GM19468 (cell line): ENCODE results near the gene FOXP4.
A peak's percentile ranks its signal among the peaks of the same experiment; 100 is the strongest.

Source experiments
- ATAC-seq: cut with Tn5 transposase; IDR thresholded peaks from one replicate; pipeline ENCODE4 v1.9.1; 2021; ENCODE audit warnings: mild to moderate bottlenecking, moderate library complexity, moderate number of reproducible peaks; ENCODE audit not compliant: unreplicated experiment; ENCODE audit errors: extremely low read depth

FOXP4 gene

DNA sequence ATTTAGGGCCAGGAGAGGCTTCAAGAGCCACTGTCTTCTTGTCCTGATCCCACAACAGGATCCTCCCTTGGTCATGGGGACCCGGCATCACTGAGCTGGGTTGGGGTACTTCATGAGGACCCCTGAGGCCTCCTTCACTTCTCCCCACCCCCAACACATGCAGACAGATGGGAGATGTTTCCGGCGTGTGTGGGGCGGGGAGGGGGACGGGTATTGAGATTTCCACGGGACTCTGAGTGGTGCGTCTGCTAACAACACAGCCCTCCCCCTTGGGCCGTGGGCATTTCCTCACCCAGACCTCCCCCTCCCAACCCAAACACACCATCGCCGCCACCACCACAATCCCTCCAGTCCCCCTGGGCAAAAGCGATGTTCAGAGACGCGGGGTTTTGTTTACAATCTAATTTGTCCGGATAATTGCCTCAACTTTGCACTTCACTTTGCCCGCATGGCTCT, 906 bp upstream of the FOXP4 start:
- ATAC-seq = no peak

- no peak for ATAC-seq
These were observed 289 bp downstream of the FOXP4 start for GRCh38 chr6:41546475-41546865.

DNA sequence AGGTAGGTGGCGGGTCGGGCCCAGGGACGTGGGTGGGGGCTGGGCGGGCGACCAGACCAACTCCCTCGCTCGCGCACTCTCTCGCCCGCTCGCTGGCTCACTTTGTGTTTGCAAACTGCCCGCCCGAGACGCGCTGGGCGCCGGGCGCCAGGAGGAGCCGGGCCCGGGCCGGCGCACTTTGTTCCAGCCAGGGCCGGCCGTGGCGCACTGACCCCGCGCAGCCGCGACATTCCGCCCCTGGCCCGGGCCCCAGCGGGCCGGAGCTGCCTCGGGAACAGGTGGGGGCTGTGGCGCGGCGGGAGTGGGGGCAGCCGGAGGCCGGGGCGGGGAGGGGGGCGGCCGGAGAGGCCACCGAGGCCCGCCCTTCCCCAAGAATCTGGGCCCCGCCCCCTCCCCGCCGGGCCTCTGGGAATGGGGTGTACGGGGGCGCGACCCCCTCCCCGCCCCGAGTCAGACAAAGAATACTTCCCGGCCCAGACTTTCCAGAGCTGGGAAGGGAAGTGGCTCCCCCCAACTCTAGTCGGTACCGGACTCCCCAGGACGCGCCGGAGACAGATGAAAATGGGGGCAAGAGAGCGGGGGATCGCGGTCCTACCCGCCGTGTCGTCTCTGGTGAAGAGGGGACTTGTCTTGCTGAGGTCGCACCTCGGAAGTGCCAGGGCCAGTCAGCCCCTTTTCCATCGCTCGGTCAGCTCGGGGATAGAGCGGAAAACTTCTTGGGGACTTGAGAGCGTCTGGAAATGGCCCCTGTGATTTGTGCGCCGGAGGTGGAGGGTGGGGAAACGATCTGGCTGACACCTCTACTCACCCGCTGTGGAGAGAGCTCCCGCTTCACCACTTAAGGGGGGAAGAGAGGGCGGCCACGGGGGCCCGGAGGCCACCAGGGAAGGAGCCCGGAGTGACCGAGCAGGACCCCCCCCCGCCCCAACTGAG, 951 bp downstream of the FOXP4 start:
- peak; percentile 11 for ATAC-seq

DNA sequence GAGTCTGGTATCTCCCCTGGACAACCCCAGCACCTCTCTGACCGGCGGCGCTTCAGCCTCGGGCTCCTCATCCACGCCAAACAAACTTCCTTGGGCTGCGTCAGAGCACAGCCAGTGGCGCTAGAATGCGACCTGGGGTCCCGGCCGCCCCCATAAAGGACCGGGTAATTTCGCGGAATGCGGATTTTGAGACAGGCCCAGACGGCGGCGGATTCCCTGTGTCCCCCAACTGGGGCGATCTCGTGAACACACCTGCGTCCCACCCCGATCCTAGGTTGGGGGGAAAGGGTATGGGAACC, 1.6 kb downstream of the FOXP4 start:
- no peak for ATAC-seq

DNA sequence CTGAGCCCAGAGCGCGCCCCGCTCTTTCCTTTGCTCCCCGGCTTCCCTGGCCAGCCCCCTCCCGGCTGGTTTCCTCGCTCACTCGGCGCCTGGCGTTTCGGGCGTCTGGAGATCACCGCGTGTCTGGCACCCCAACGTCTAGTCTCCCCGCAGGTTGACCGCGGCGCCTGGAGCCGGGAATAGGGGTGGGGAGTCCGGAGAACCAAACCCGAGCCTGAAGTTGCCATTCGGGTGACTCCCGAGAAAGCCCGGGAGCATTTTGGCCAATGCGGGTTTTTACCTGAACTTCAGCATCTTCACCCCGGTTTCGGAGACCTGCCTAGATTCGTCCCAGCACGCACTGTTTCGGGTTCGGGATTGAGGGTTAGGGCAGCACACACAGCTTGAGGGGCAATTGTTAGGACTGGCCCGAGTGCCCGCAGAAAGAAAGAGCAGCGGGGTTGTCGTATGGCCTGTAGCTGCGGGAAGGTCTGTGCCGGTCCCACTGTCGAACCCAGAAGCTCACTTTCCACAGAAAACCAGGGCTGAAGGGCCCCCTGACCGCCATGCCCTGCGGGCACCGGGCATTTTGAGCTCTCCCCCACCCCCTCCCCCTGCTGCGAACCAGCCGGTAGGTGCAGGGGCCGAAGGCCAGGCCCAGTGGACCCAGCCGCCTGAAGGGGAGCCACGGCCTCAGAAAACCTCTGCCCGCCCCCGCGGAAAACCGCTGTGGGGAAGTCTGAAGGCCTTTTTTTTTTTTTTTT, 2.1 kb downstream of the FOXP4 start:
- no peak for ATAC-seq

DNA sequence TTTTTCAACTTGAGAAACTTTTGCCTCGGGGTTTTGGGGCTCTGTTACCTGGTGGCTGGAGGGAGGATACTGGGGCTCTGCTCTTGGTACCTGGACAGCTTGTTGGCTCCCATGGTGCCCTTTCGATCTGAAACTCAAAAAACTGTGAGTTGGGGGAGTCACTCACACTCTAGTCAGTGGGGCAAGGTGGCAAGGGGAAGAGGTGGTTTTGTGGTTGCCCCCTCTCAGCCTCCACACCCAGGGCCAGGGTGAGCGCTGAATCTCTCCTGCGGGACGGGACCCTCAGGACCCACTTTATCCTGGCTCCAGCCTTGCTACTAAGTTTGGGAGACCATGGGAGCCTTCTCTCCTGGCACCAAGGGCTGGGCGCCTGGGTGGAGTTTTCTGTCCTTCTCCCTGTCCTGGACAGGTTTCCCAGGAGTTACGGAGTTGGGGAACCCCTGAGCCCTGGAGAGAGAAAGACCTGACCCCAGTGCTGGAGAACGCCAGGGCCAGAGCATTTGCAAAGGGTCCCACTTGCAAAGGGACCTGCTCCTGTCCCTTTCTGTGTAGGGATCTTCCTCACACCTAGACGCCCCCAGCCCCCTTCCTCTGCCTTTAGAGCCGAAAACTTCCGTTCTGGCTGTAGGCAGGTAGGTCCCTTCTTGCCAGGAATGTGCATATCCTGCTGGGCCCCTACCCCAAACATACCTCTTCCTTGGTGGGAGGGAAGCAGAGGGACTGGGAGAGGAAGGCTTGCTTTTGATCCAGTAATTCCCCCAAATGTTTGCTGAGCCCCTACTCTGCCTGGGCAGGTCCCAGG, 2.9 kb downstream of the FOXP4 start:
- no peak for ATAC-seq

GRCh38 chr6:41549673-41550072, 3.5 kb downstream of the FOXP4 start:
- ATAC-seq = no peak

GRCh38 chr6:41551086-41551700, 5.0 kb downstream of the FOXP4 start:
- no peak for ATAC-seq

GRCh38 chr6:41551857-41552256, 5.7 kb downstream of the FOXP4 start:
- no peak for ATAC-seq

- ATAC-seq = no peak
These were observed 6.5 kb downstream of the FOXP4 start for GRCh38 chr6:41552723-41553122.

DNA sequence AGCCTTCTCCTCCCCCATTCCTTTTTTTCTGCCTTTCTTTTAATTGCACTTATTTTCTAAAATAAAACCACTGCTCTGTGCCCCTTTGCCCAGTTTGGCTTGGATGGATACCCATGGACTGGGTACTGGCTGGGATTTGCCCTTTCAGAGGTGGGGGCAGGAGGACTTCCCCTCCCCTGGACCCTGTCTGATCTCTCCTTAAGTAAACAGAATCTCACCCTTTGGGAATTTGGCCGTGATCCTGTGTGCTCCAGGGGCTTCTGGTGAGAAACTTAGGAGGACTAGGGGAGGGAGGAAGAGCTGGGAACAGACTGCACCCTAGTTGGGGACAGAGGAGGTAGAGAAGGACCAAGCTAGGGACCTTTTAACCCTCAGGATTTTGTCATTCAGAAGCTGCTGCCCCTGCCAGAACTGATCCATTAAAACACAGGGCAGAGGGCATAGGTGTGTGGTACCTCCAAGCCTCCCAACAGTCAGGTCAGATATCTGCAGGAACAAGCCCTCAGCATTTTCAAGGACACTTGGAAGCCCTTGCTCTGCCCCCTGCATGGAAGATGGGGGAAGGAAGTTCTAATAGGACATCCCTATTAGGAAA, 7.3 kb downstream of the FOXP4 start:
- ATAC-seq = no peak

- no peak for ATAC-seq
These were observed 9.4 kb downstream of the FOXP4 start for GRCh38 chr6:41555326-41556300.

DNA sequence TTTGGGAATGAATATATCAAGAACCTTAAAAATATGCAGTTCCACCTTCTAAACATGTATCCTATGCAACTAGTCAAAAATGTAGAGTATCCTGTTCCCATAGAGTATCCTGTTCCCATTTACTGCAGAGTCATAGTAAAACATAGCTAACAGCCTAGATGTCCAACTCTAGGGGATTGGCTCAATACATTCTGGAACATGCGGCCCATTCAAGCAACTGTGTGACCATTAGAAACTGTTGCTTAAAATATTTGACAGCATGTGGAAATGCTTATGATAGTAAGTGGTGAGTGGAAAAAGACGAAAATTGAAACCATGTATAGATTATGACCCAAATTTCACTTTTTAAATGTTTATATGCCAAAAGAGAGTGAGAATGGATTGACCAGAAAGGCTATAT, 11.2 kb downstream of the FOXP4 start:
- no peak for ATAC-seq

DNA sequence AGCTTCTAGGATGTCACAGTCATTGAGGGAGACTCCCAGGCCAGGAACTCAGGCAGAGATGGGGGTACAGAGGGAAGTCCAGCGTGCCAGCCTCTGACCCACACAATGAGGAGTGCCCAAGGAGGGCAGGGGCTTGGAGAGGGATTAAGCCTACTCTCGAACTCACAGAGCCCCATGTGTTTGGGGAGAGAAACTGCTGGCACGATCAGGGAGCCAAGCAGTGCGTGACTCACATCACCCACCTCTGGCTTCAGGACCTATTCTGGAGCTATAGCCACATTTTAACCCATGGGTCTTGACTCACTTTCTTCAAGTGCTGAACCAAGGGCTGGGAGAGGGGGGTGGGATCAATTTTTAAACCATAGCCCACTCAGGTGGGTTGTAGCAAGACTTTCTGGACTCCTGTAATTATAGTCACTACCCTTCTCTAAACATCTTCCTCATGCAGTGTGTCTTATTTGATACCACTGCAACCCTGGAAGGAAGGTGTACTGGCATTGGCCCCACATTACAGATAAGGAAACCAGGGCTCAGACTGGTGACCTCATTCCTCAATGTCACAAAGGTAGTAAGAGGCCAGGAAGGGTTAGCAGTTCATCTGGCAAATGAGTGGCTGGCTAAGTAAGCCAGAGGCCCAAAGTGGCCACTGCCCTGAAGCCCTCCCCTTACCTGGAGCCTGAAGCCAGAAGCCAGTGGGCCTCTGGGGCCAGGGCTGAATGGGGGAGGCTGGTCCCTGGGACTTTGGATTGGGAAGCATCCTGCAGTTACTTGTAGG, 12.0 kb downstream of the FOXP4 start:
- no peak for ATAC-seq

DNA sequence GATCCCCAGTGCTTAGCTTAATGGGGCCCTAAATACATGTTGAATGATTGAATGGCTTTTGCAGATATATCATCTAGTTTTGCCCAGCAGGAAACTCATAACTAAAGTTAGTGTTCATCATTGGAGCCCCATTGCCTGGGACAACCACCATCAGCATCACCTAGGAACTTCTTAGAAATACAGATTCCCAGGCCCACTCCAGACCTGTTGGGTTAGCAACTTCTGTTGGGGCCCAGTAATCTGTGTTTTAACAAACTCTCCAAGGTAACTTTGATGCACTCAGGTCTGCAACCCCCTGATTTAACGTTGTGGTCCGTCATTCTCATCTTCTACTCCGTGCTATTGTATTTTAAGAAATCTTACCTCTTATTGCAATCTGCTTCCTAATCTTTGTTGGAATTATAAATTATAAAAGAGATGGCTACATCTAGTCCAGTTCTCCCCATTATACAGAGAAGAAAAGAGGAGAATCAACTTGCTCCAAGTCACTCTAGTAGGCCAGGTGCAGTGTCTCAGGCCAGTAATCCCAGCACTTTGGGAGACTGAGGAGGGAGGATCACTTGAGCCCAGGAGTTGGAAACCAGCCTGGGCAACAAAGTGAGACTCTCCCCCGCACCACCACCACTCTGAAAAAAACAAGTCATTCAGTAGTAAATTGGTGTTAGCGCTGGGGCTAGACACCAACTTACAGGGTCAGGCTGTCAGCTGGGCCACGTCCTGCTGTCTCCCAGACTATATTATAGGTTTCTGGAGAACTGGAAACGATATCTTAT, 13.7 kb downstream of the FOXP4 start:
- no peak for ATAC-seq

DNA sequence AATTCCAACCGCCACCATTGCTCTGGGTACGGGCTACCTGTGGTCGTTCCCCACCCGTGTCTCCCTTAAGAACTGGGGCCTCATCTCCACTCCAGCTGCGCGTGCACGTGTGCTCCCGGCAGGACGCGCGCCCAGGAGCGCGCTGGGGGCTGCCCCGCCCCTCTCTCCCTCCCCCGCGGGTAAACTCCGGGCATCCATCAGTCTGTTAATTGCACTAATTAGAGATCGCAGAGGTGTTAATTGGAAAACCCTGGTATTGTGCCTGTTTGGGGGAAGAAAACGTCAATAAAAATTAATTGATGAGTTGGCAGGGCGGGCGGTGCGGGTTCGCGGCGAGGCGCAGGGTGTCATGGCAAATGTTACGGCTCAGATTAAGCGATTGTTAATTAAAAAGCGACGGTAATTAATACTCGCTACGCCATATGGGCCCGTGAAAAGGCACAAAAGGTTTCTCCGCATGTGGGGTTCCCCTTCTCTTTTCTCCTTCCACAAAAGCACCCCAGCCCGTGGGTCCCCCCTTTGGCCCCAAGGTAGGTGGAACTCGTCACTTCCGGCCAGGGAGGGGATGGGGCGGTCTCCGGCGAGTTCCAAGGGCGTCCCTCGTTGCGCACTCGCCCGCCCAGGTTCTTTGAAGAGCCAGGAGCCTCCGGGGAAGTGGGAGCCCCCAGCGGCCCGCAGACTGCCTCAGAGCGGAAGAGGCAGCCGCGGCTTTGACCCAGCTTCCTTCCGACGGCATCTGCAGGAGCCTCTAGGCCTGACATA, 14.4 kb downstream of the FOXP4 start:
- ATAC-seq = no peak

DNA sequence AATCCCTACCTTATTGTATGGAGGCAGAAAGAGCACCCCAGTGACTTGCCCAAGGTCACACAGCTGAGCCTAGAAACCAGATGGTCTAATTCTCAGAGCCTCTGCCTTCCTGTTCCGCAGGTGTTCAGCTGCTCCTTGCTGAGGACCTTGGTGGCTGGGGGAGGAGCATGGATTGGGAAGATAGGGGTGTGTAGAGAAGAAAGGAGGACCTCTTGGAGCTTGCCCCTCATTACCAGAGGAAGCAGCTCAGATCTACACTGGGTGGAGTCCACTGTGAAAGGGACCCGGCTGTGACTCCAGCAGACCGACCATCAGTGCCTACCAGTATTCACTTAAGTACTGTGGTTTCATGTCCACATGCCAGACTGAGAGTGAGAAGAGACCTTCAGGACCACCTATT, 15.2 kb downstream of the FOXP4 start:
- no peak for ATAC-seq
